ENCODE measurements around the gene HBG2. TPM values are rescaled to one million over a fixed set of nuclear protein-coding genes. Genes with fewer than 3 reads are reported as not detected.

HBG2 gene
- total and polyA plus RNA-seq, 2 of the 13 experiments (the other 11 are each of a cell fraction or from before 2014, with no cell fraction given) = not detected

- ChIA-PET POLR2A (no interaction called here), CTCF (ENCODE audit: low intra/inter-chr PET ratio, low total read pairs) (no interaction called here)
- Histone ChIP-seq H2AFZ (ENCODE audit: low read length) (no peak overlapping the region), H3K27me3 (ENCODE audit: control insufficient read depth in 1 of 2, insufficient read depth in 2 of 2, low read length in 2 of 2) (peaks cover 0 to 3% of the 10 kb centered on the region in 2 experiments; a peak in 1 of 5 replicates), H3K27ac (ENCODE audit: extremely low read length, insufficient read depth, low read length) (no peak overlapping the region), H3K9ac (ENCODE audit: insufficient read depth, low read depth, low read length) (no peak overlapping the region), H3K4me2 (ENCODE audit: low read depth, low read length) (no peak overlapping the region), H4K20me1 (ENCODE audit: insufficient read depth, low read length) (no peaks in the 10 kb centered on the region), H3K4me3 (replicated peaks in 1 of 3; ENCODE audit: insufficient read depth in 1 of 3, low read depth in 2 of 3, low read length in 3 of 3) (no peak overlapping the region), H3K79me2 (ENCODE audit: insufficient read depth, low read length) (no peaks in the 10 kb centered on the region), H3K4me1 (ENCODE audit: insufficient read depth, low read length) (no peaks in the 10 kb centered on the region), H3K9me3 (ENCODE audit: low read length) (no peaks in the 10 kb centered on the region), H3K36me3 (replicated peaks in 1 of 2; ENCODE audit: control insufficient read depth in 1 of 2, insufficient read depth in 2 of 2, low read length in 2 of 2) (no peaks in the 10 kb centered on the region)
- intact Hi-C loops (cut with micrococcal nuclease; ENCODE audit: unreplicated experiment) (no loop called here), in situ Hi-C loops (cut with HindIII; ENCODE audit: extremely low pct_ligation_motif_present, low pct_unique_long_range_greater_than_20kb) (no loop called here)
- TF ChIP-seq HMG20B (CRISPR knock-in tag; conservative IDR thresholded peaks at IDR 0.05) (no peak), PPARG (CRISPR knock-in tag; conservative IDR thresholded peaks at IDR 0.05) (no peak), MYNN (CRISPR knock-in tag; IDR thresholded peaks at IDR 0.05; ENCODE audit: low read depth) (no peak), EHMT2 (IDR thresholded peaks at IDR 0.05; ENCODE audit: borderline replicate concordance, low read depth, low read length) (no peak), FOXJ3 (CRISPR knock-in tag; IDR thresholded peaks at IDR 0.05; ENCODE audit: borderline replicate concordance) (no peak), ZNF549 (CRISPR knock-in tag; IDR thresholded peaks at IDR 0.05) (no peak), PAWR (CRISPR knock-in tag; IDR thresholded peaks at IDR 0.05; ENCODE audit: borderline replicate concordance) (no peak), ZNF501 (CRISPR knock-in tag; IDR thresholded peaks at IDR 0.05) (no peak), ERF (CRISPR knock-in tag; IDR thresholded peaks at IDR 0.05) (no peak), GRHL1 (CRISPR knock-in tag; conservative IDR thresholded peaks at IDR 0.05) (no peak), ZNF276 (CRISPR knock-in tag; IDR thresholded peaks at IDR 0.05; ENCODE audit: low read depth) (no peak), ZNF350 (CRISPR knock-in tag; IDR thresholded peaks at IDR 0.05; ENCODE audit: borderline replicate concordance, low read depth) (no peak), POLR2A (IDR thresholded peaks at IDR 0.05; ENCODE audit: insufficient read depth in 1 of 2, low read depth in 2 of 2, low read length in 2 of 2) (no peak)
- TF ChIP-seq, protein P1, sequence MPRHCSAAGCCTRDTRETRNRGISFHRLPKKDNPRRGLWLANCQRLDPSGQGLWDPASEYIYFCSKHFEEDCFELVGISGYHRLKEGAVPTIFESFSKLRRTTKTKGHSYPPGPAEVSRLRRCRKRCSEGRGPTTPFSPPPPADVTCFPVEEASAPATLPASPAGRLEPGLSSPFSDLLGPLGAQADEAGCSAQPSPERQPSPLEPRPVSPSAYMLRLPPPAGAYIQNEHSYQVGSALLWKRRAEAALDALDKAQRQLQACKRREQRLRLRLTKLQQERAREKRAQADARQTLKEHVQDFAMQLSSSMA (CRISPR knock-in tag; IDR thresholded peaks at IDR 0.05) = no peak
- DNase-seq (ENCODE audit: low spot score) = no peak
- no peak for FAIRE-seq
- no peak for ATAC-seq
- WGBS (ENCODE audit: low lambda C conversion rate) = 4% methylated on average over 2 of the region's 2 CpGs
- BruUV-seq (replicated peaks) = no TSS peak
Observed at GRCh38 chr11:5225480-5225871, 29.1 kb downstream of the HBG2 start.
